Activated CD4-positive, alpha-beta T cell treated with anti-CD3 and anti-CD28 coated beads, Interleukin-2, amount 50 U/mL, for 4 hours (primary cell): ENCODE measurements around the gene BANK1.
"Not testable (repeated sequence)": the region's sequence is repeated elsewhere in the genome, so short reads cannot be mapped to it uniquely, and the experiment has no call there.

Experiments used
- DNase-seq, 2 experiments: peaks; one replicate each; pipeline ENCODE4 v3.0.0-alpha.2; 2020

The BANK1 gene

DNA sequence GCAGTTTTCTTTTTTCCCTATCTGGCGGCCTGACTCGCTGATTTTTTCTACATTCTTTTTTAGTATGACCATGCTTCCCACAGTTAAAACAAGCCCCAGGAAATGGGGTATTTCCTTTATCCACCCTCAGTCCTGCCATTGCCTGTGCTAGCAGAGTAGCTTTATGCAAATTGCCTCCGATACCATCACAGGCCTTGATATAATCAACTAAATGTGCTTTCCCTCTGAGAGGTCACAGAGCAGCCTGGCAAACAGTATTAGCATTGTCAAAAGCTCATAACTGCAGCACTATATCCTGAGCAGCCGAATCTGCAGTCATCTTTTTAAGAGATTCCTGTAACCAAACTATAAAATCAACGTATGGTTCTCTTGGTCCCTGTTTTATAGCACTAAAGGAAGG, 115.0 kb downstream of the BANK1 start:
- not testable (repeated sequence) for DNase-seq

- DNase-seq = no peak
These were observed 120.3 kb downstream of the BANK1 start for GRCh38 chr4:101910786-101911373.

- no peak for DNase-seq
These were observed 121.1 kb downstream of the BANK1 start for GRCh38 chr4:101911616-101912015.

- no peak for DNase-seq
These were observed 124.2 kb downstream of the BANK1 start for GRCh38 chr4:101914761-101915160.

GRCh38 chr4:101919373-101919977, 128.9 kb downstream of the BANK1 start:
- no peak for DNase-seq

- no peak for DNase-seq
These were observed 130.8 kb downstream of the BANK1 start for GRCh38 chr4:101921370-101921769.

GRCh38 chr4:101931619-101932018, 141.1 kb downstream of the BANK1 start:
- no peak for DNase-seq

- DNase-seq = no peak
These were observed 143.3 kb downstream of the BANK1 start for GRCh38 chr4:101933855-101934254.

DNA sequence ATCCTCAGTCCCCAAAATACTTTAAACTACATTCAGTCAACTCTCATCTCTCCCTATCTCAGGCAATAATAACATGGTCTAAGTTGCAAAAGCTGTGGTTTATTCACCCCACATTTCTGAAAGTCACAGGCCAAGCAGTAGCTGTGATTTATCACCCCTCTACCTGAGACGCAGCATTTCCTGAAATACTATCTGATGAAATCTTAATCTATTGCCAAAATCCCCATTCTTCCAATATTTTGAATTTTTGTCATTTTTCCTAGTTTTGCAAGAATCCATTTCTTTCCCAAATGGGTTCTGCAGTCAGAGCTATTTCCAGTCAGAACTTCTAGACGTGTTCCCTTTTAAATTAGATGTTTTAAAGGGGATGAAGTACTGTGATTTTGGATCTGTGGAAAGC, 148.3 kb downstream of the BANK1 start:
- no peak for DNase-seq

GRCh38 chr4:101941816-101942358, 151.4 kb downstream of the BANK1 start:
- no peak for DNase-seq

GRCh38 chr4:101942891-101943290, 152.4 kb downstream of the BANK1 start:
- DNase-seq = no peak

GRCh38 chr4:101944649-101945048, 154.1 kb downstream of the BANK1 start:
- DNase-seq = no peak

GRCh38 chr4:101948055-101948454, 157.5 kb downstream of the BANK1 start:
- DNase-seq = no peak

GRCh38 chr4:101948951-101949350, 158.4 kb downstream of the BANK1 start:
- no peak for DNase-seq

- no peak for DNase-seq
These were observed 159.9 kb downstream of the BANK1 start for GRCh38 chr4:101950258-101950979.

DNA sequence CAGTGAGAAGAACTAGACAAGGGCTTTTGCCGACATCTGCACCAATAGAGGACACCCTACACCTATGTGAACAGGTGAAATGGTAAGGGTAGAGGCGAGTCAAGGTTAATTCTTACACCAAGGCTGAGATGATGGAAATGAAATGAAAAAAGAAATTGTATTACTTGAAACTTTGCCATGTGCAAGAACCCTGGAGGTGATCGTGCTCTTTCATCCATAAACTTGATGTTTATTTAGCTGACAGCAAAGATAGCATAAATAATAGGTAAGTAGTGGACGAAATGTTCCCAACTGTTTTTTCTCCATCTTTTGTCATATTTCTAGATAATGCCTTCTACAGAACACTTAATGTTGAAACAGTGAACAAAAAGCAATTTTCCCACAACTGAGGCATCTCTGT, 162.5 kb downstream of the BANK1 start:
- DNase-seq = no peak

DNA sequence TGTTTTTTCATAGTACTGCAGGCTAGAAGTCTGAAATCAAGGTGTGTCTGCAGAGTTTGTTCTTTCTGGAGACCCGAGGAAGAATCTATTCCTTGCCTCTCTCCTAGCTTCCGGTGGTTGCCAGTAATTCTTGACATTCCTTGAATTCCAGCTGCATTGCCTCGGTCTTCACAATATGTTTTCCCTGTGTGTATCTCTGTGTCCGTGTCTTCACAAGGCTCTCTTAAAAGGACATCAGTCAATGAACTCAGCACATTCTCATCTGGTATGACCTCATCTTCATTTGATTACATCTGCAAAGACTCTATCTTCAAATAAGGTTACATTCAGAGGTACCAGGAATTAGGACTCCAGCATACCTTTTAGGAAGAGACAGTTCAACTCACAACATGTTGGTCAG, 163.4 kb downstream of the BANK1 start:
- DNase-seq = no peak

DNA sequence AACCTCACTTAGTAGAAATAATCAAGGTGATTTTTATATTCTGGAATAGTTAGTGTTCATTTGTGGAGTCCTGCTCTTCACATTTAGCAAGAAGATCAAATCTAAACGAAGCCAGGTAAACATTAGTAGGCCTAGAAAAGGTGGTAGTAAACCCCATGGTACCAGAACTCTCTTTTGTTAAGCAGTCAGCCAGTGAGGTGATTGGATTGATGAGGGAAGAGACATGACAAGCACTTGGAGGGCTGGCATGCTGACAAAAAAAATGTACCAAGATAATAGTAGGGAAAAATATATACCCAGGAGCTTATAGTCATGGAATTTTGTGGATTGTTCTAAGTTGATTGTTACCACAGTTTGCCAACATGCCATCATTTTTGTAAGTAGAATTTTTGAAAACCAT, 163.8 kb downstream of the BANK1 start:
- DNase-seq = no peak

DNA sequence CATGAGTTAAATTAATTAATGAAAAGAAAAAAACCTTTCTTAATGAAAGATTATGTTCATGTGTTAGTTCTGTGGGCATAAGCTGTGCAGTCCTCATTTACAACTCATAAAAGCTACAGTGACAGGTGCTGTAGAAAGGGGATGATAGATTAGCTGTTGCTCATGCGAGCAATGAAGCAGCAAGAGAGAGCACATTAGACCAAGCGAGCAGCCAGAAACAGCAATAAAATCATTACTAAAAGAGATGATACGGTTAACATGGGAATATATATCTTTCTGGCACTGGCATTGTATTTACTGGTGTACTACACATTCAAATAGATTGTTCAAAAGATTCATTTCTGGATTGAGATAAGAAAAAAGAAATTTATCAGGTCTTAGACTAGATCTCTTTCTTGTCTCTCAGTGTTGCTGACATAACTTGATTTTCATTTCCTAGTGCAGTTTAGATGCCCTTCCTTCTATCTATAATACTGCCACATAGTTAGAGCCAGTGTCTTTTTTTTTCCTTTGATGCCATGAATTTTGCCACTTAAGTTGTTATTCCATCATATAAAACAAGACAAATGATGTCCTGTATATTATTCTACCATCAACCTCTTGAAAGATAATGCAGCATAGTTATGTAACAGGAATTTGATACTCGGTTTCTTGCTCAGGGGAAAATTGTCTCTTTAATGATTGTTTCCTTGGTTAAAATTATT, 164.6 kb downstream of the BANK1 start:
- DNase-seq = no peak

- DNase-seq = no peak
These were observed 165.7 kb downstream of the BANK1 start for GRCh38 chr4:101956068-101956825.

DNA sequence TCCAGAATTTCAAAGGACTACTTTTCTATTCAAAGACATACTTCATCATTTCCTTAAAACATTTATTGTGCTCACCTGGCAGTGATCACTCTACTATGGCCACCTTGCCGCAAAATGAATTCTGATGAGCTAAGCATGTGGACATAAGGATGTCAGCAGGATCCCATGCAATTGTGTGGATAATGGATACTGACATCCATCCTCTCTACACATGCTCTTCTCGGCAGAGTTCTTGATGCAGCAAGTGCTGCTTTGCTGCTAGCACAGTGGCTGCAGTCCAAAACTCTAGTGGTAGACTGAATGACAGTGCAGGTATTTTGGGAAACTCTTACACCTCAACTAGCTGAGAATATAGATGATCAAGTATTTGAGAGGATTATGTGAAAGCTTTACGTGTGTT, 168.0 kb downstream of the BANK1 start:
- no peak for DNase-seq

- no peak for DNase-seq
These were observed 169.9 kb downstream of the BANK1 start for GRCh38 chr4:101960431-101960830.

GRCh38 chr4:101961144-101961543, 170.6 kb downstream of the BANK1 start:
- DNase-seq = no peak
